Type B pancreatic cell (in vitro differentiated cells): ENCODE measurements around the gene LITAF. TPM values are rescaled to one million over a fixed set of nuclear protein-coding genes. Genes with fewer than 3 reads are reported as not detected.

Source experiments
- DNase-seq: peaks from one replicate; pipeline ENCODE4 v3.0.0; 2021; ENCODE audit warnings: mixed read lengths; ENCODE audit not compliant: unreplicated experiment; ENCODE audit errors: extremely low spot score
- H3K27ac Mint-ChIP-seq: 2 replicates; pipeline ENCODE4 v1.8.0; 2021; ENCODE audit warnings: mild to moderate bottlenecking, mixed read lengths
- H3K27me3 Mint-ChIP-seq: 2 replicates; pipeline ENCODE4 v1.8.0; 2021; ENCODE audit warnings: mixed read lengths
- H3K36me3 Mint-ChIP-seq: 2 replicates; pipeline ENCODE4 v1.8.0; 2021; ENCODE audit warnings: mixed read lengths
- H3K4me1 Mint-ChIP-seq: one replicate; pipeline ENCODE4 v1.8.0; 2021; ENCODE audit warnings: mixed read lengths; ENCODE audit not compliant: unreplicated experiment
- H3K4me3 Mint-ChIP-seq: 2 replicates; pipeline ENCODE4 v1.8.0; 2021; ENCODE audit warnings: mild to moderate bottlenecking, mixed read lengths
- H3K9me3 Mint-ChIP-seq: 2 replicates; pipeline ENCODE4 v1.8.0; 2021; ENCODE audit warnings: mixed read lengths
- CTCF ChIP-seq: fragments of 200-600 bp; sonication (generic); conservative IDR thresholded peaks from 2 replicates; pipeline ENCODE4 v1.5.0; 2021; ENCODE audit warnings: antibody characterized with exemption, mild to moderate bottlenecking
- total RNA-seq: library from RNA; stranded (reverse); gene quantifications from 2 replicates; pipeline ENCODE4 v1.2.1, GENCODE V29; 2021; ENCODE audit warnings: low replicate concordance

Gene LITAF
- total RNA-seq, 1 donor from 2014 or later: 49.8 TPM

- H3K4me1 Mint-ChIP-seq: peaks cover 15% of the 10 kb centered on the region
- no peak overlapping the region for H3K4me3 Mint-ChIP-seq
- no peak for TF ChIP-seq CTCF
- H3K9me3 Mint-ChIP-seq: no peaks in the 10 kb centered on the region
- no peaks in the 10 kb centered on the region for H3K36me3 Mint-ChIP-seq
- H3K27me3 Mint-ChIP-seq: peaks cover 3% of the 10 kb centered on the region
- H3K27ac Mint-ChIP-seq: no peak overlapping the region
- no peak for DNase-seq
Observed at GRCh38 chr16:11619327-11619851, 32.7 kb upstream of the LITAF start.

- Mint-ChIP-seq H3K4me3 (peak overlapping the region; percentile 2), H3K9me3 (no peaks in the 10 kb centered on the region), H3K36me3 (no peaks in the 10 kb centered on the region), H3K27ac (peak overlapping the region; percentile 52), H3K27me3 (peaks cover 3% of the 10 kb centered on the region), H3K4me1 (peaks cover 15% of the 10 kb centered on the region)
- TF ChIP-seq CTCF: no peak
- DNase-seq: no peak
Observed at GRCh38 chr16:11618107-11618717, 31.5 kb upstream of the LITAF start.

GRCh38 chr16:11615748-11616447 lies 29.2 kb upstream of the LITAF start:
- H3K9me3 Mint-ChIP-seq: no peaks in the 10 kb centered on the region
- DNase-seq: no peak
- peaks cover 3% of the 10 kb centered on the region for H3K4me1 Mint-ChIP-seq
- H3K27me3 Mint-ChIP-seq: peaks cover 3% of the 10 kb centered on the region
- no peak for TF ChIP-seq CTCF
- no peak overlapping the region for H3K4me3 Mint-ChIP-seq
- H3K36me3 Mint-ChIP-seq: no peaks in the 10 kb centered on the region
- H3K27ac Mint-ChIP-seq: peak overlapping the region; percentile 9

- H3K4me3 Mint-ChIP-seq: no peak overlapping the region
Observed at GRCh38 chr16:11614587-11615175, 28.0 kb upstream of the LITAF start.

More at GRCh38 chr16:11614587-11615175, 28.0 kb upstream of the LITAF start:
- peak overlapping the region; percentile 2 for H3K27ac Mint-ChIP-seq
- DNase-seq: no peak
- no peaks in the 10 kb centered on the region for H3K36me3 Mint-ChIP-seq
- no peaks in the 10 kb centered on the region for H3K9me3 Mint-ChIP-seq
- peaks cover 3% of the 10 kb centered on the region for H3K27me3 Mint-ChIP-seq
- H3K4me1 Mint-ChIP-seq: peaks cover 10% of the 10 kb centered on the region
- TF ChIP-seq CTCF: no peak
